HG03354 (cell line): ENCODE data around the gene RRBP1.

Experiments used
- ATAC-seq: cut with Tn5 transposase; IDR thresholded peaks from one replicate; pipeline ENCODE4 v1.9.1; 2021; ENCODE audit warnings: mild to moderate bottlenecking; ENCODE audit not compliant: unreplicated experiment, poor library complexity, severe bottlenecking

Gene RRBP1

GRCh38 chr20:17653835-17654648 is 28.0 kb downstream of the RRBP1 start:
- no peak for ATAC-seq

GRCh38 chr20:17652411-17652810 is 29.6 kb downstream of the RRBP1 start:
- no peak for ATAC-seq

GRCh38 chr20:17651760-17652388 is 30.2 kb downstream of the RRBP1 start:
- ATAC-seq = no peak

- ATAC-seq = no peak
Observed at GRCh38 chr20:17651129-17651759, 30.8 kb downstream of the RRBP1 start.

GRCh38 chr20:17650301-17651128 is 31.5 kb downstream of the RRBP1 start:
- no peak for ATAC-seq

GRCh38 chr20:17648791-17649730 is 33.0 kb downstream of the RRBP1 start:
- no peak for ATAC-seq

GRCh38 chr20:17648315-17648646 is 33.8 kb downstream of the RRBP1 start:
- no peak for ATAC-seq

- no peak for ATAC-seq
Observed at GRCh38 chr20:17647391-17648314, 34.4 kb downstream of the RRBP1 start.

GRCh38 chr20:17646961-17647301 is 35.1 kb downstream of the RRBP1 start:
- no peak for ATAC-seq

- no peak for ATAC-seq
Observed at GRCh38 chr20:17646209-17646960, 35.7 kb downstream of the RRBP1 start.

GRCh38 chr20:17645546-17646208 is 36.4 kb downstream of the RRBP1 start:
- ATAC-seq = no peak

GRCh38 chr20:17645010-17645409 is 37.0 kb downstream of the RRBP1 start:
- ATAC-seq = no peak

- no peak for ATAC-seq
Observed at GRCh38 chr20:17644451-17644850, 37.6 kb downstream of the RRBP1 start.

- ATAC-seq = no peak
Observed at GRCh38 chr20:17643531-17644188, 38.4 kb downstream of the RRBP1 start.

GRCh38 chr20:17642404-17643269 is 39.4 kb downstream of the RRBP1 start:
- no peak for ATAC-seq

- no peak for ATAC-seq
Observed at GRCh38 chr20:17641993-17642392, 40.0 kb downstream of the RRBP1 start.
